Inflammatory macrophage (primary cell): ENCODE results near the gene IGSF5.

Experiments used
- DNase-seq, 2 donors: peaks; one replicate each; pipeline ENCODE4 v3.0.0-alpha.2; 2020 to 2022

Gene IGSF5

GRCh38 chr21:39837861-39838359 is 92.9 kb downstream of the IGSF5 start:
- no peak for DNase-seq

GRCh38 chr21:39840373-39841097 is 95.6 kb downstream of the IGSF5 start:
- no peak for DNase-seq

GRCh38 chr21:39842741-39843459 is 97.9 kb downstream of the IGSF5 start:
- DNase-seq = no peak

GRCh38 chr21:39843483-39843882 is 98.5 kb downstream of the IGSF5 start:
- no peak for DNase-seq

GRCh38 chr21:39843916-39844315 is 98.9 kb downstream of the IGSF5 start:
- no peak for DNase-seq

- no peak for DNase-seq
Measured at GRCh38 chr21:39845571-39846130, 100.7 kb downstream of the IGSF5 start.

- no peak for DNase-seq
Measured at GRCh38 chr21:39847877-39848276, 102.9 kb downstream of the IGSF5 start.

- DNase-seq = no peak
Measured at GRCh38 chr21:39849014-39849655, 104.2 kb downstream of the IGSF5 start.

GRCh38 chr21:39850333-39850732 is 105.3 kb downstream of the IGSF5 start:
- no peak for DNase-seq

- DNase-seq = no peak
Measured at GRCh38 chr21:39851002-39851618, 106.1 kb downstream of the IGSF5 start.
